T-helper 22 cell (primary cell): ENCODE results near the gene LEFTY1.
"Not testable (repeated sequence)": the region's sequence is repeated elsewhere in the genome, so short reads cannot be mapped to it uniquely, and the experiment has no call there.

ENCODE experiments used
- DNase-seq: peaks from one replicate; pipeline ENCODE4 v3.0.0-alpha.2; 2020; ENCODE audit warnings: low read depth

LEFTY1 gene

GRCh38 chr1:225888898-225889601 lies at the start of gene LEFTY1:
Gene LEFTY1, minus strand, starts transcription at chr1:225889146. Its CDS starts 80 bp downstream, at chr1:225889066.
- DNase-seq, result no peak

GRCh38 chr1:225937048-225937968 lies 48.4 kb upstream of the LEFTY1 start:
- no peak for DNase-seq

- DNase-seq, result no peak
These were observed 47.6 kb upstream of the LEFTY1 start for GRCh38 chr1:225936523-225936922.

GRCh38 chr1:225936086-225936485 lies 47.1 kb upstream of the LEFTY1 start:
- not testable (repeated sequence) for DNase-seq

GRCh38 chr1:225934711-225935110 lies 45.8 kb upstream of the LEFTY1 start:
- DNase-seq, result no peak

- no peak for DNase-seq
These were observed 44.1 kb upstream of the LEFTY1 start for GRCh38 chr1:225933072-225933471.

GRCh38 chr1:225931270-225932136 lies 42.6 kb upstream of the LEFTY1 start:
- no peak for DNase-seq

GRCh38 chr1:225930566-225930965 lies 41.6 kb upstream of the LEFTY1 start:
- DNase-seq, result no peak

- DNase-seq, result not testable (repeated sequence)
These were observed 40.5 kb upstream of the LEFTY1 start for GRCh38 chr1:225929462-225929861.

- DNase-seq, result no peak
These were observed 39.5 kb upstream of the LEFTY1 start for GRCh38 chr1:225928186-225929175.

GRCh38 chr1:225926551-225927113 lies 37.7 kb upstream of the LEFTY1 start:
- no peak for DNase-seq

GRCh38 chr1:225923692-225924555 lies 35.0 kb upstream of the LEFTY1 start, which contains the start of gene PYCR2:
Gene PYCR2, minus strand, starts transcription at chr1:225924250. Its CDS starts 140 bp downstream, at chr1:225924110.
- DNase-seq, result peak; percentile 91

GRCh38 chr1:225923381-225923691 lies 34.4 kb upstream of the LEFTY1 start:
- no peak for DNase-seq

- no peak for DNase-seq
These were observed 33.1 kb upstream of the LEFTY1 start for GRCh38 chr1:225921734-225922709.

GRCh38 chr1:225919906-225920305 lies 31.0 kb upstream of the LEFTY1 start:
- DNase-seq, result no peak

- DNase-seq, result no peak
These were observed 29.3 kb upstream of the LEFTY1 start for GRCh38 chr1:225918280-225918679.

GRCh38 chr1:225917536-225917935 lies 28.6 kb upstream of the LEFTY1 start:
- DNase-seq, result no peak

GRCh38 chr1:225917101-225917500 lies 28.2 kb upstream of the LEFTY1 start:
- DNase-seq, result no peak
